HG02943 (cell line): Measurements from ENCODE around the gene TBX3.

ENCODE experiments used
- ATAC-seq: cut with Tn5 transposase; IDR thresholded peaks from one replicate; pipeline ENCODE4 v1.9.1; 2021; ENCODE audit warnings: mild to moderate bottlenecking, low read depth, moderate library complexity; ENCODE audit not compliant: unreplicated experiment

Gene TBX3

DNA sequence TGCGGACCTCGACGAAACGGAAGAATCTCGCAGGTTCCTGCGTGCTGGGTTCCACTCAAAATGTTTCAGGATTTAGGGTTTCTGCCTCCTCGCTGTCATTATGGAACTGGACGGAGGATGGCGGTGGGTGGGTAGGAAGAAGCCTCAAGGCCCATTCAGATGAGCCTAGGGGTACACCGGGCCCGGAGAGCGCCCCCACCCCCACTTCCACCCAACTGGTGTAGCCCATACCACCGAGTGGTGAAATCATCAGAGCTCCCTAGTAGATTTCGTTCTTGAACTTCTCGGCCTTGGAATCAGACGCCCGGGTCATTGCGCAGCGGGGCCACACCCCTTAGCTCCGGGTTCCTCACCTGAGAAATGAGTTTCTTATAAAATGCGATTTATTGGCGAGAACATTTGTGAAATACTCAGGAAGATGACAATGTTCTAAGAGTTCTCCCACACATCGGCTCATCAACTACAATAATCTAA, 13.3 kb upstream of the TBX3 start:
- ATAC-seq = no peak

DNA sequence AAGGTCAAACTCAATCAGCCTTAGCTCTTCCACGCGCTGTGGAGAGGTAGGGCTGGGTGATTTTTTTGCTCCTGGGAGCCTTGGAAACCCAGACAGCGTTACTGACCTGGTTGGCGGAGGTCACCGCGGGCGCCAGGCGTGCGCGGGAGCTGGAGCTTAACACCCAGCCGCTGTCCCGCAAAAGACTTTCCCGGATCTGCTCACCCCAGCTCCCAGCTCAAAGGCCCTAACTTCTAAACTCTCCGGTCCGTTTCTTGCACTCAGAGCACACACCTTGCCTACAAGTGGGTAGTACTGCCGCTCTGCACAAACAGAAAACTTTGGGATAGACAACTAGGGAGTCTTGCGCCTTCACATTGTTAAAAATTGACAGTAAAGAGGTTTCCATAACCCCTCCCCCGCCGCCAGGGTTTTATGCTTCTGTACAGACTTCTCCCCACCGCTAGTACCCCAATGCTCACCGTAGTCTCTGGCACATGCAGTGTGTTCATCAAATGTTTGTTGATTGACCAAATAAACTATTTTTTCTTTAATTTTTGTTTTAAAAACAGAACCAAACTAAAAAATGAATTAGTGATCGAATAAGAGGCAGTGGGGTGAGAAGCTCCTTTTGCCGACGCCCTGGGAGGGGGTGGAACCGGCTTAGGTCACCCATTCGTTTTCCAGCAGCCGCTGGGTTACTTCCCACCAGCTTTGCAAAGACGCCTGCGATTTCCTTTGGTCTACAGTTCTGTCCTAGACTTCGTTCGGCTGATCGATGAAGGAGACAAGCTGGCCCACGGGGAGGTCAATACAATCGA, 12.7 kb upstream of the TBX3 start:
- ATAC-seq = no peak

DNA sequence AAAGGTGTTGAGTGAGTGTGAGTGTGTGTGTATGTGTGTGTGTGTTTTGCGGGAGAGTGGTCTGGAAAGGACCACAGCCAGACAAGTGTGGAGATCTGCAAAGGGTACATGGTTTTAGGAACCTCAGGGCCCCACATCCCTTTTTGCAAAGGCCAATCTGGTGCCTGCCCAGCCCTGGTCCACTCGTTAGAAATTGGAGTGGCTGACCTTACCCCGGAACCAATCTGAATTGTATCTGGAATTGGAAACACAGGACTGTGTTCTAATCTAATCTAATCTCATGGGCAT, 11.3 kb upstream of the TBX3 start:
- ATAC-seq = no peak

DNA sequence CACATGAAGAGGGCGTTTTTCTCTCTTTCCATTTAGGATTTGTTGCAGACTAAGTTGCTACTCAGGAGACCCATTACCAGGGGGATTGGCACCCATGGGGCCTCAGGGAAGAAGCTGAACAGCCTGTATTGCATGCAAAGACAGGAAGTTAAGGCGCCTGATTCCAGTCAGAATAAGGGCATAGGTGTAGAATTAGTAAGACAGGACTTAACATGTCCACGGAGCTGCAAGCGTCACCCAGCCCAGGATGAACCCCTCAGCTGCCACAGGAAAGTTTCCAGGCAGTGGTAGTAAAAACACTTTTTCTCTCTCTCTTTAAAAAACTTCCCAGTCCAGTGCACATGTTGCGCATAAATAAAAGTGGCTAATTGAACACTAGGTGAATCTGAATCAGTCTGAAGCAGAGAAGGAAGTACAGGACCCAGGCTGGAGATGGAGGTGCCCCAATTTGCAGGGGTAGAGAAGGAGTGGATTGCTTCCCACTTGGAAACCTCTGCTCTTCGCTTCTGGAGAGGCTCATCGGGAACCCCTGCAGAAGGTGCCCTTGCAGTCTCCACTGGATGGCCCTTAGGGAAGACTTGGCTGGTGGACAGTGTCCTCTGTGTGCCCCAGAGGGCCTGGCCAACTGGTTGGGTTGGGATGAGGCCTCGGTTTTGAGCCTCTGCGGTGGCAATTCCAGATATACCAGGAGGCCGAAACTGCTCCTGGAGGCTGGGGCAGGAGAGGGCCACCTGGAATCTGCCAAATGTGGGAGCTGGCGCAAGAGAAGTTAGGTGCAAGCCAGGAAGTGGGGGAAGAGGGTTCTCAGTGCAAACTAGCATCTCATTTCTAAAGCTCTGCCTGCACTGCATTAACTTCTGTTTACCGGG, 10.7 kb upstream of the TBX3 start:
- ATAC-seq = no peak

DNA sequence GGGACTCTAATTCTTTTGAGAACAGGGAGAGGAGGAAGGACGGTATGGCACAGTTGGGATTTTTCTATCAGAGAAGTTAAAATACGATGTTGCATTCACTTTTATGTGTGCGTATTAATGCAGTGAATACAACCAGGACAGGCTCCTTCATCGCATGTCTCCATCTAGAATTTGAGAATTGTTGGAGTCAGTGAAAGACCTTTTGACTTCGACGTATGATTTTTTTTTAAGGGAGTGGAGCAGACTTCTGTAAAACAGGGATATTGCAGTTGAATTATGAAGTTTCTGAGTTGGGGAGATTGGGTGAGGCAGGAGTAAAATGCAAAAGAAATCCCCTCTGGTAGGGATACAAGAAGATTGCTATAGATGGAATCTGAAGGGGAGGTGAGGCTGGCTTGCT, 9.6 kb upstream of the TBX3 start:
- ATAC-seq = no peak

DNA sequence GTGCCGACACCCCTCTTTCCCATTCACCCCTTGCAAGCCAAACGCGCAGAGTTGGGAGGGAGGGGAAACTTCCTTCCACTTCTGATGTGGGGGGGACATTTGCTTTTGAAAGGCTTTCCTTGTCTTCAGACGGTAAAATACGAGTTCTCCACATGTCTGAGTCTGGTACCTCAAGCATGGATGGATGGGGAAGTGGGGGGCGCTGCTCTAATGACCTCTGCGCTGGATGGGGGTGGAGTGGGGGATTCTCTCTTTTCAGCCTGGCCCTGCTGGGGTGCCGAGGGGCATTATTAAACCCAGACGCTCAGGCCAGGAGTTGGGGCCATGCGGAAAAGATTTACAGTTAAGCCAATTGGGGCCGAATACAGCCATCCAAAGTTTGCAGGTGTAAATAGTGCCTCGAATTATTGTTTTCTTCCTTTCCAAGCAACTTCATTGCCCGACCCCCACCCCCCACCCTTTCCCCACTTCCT, 9.1 kb upstream of the TBX3 start:
- ATAC-seq = no peak

DNA sequence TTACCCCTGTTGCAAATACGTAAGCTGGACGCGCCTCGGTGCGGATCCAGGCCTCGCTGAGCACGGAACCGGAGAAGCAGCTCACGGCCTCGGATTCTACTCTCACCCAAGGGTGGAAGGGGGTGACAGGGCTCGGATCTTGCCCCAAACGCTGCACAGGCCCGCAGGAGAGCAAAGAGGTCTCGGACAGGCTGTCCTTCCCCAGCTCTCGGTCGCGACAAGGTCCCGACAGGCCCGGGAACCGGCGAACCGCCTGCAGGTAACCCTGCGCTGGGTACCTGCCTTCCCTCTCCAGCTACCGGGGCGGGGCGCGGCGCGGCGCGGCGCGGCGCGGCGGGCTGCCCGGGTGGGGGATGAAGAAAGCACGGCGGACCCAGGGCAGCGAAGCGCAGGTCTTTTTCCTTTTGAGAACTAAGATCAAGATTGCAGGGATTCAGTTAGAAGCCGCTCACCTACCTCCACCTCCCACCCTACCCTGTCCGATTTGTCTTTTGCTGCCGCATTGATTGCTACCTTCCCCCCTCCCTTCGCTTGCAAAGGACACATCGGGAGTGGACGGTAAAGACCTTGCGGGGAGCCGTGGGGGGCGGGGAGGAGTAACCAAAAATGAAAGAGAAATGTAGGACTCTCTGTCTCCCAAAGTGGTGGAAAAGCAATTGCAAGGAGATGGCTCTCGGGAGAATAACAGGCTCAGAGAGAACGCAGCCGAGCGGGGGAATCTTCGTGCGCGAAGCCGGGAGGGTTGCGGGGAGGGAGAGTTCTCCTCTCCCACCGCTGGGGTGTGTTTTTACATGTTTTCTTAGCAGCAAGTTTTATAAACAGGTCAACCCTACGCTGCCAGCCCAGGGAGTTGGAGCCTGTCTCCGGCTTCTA, 8.4 kb upstream of the TBX3 start:
- no peak for ATAC-seq

DNA sequence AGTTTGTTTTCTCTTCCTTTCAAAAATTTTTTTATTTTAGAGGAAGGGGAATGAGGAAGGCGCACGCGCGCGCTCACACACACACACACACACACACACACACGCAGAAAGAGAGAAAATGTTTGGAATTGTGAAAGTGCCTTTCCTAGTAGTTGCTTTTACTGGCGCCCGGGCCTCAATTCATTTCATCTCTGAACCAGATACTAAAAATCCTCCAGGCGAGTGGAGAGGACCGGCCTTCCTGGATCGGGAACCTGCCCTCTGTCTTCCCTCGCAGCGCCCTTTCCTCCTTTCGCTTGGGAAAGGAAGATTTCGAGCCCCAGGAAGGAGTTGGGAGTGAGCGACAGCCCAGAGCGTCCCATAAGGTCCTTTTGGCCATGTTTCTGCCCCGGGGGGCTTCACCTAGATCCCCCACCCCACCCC, 7.8 kb upstream of the TBX3 start:
- ATAC-seq = no peak

DNA sequence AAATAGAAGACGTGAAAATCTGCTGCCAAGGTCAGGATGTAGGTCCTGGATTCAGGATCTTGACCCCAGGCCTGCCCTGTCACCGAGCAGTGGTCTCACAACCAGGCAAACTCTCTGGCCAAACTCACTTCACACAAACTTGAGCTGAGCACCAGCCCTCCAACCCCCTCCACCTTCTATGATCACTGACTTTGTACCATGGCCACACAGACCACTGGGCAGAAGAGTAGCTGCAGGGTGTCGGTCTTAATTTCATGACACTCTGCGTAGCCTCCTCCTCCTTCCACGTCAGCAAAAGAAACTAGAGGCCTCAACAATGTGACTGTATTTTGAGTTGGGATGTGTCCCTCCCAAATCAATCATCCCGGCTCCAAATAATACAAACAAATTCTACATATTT, 7.2 kb upstream of the TBX3 start:
- no peak for ATAC-seq

DNA sequence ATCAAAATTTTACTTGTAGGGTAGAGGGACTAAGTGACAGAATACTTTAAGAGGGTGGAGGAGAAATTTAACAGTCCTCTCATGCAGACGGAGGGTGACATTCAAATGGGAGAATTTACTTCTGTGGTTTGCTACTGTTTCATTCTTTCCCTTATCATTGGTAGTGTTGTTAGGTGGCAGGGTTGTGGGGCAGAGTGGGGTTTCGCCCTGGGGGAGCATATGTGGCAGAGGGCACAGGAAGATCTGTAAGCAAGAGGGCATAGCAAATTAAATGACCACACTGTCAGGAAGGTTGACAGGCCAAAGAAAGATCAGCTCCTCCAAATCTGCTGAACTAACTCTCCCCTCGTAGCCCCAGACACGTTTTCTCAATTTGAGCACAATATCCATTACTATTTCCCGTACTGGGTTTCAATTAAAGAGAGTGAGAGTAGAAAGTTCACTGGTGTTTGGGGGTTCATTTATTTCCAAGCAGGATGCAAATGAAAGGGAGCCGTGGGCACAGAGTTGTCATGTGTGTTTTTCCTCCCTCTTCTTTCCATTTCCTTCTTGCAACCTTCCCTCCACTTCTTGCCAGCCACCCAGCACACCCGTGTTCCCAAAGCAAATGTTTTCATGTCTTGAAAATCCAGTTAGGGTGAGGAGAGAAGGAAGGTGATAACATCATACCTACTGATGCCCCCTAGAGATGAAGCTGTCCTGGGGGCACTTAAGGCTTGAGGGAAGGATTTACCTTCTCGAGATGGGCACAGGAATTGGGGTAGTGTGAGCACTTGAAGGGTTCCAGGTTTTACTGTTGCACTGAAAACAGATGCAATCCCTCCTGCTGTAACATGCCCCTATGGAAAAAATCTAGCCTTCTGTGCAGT, 6.5 kb upstream of the TBX3 start:
- ATAC-seq = no peak

DNA sequence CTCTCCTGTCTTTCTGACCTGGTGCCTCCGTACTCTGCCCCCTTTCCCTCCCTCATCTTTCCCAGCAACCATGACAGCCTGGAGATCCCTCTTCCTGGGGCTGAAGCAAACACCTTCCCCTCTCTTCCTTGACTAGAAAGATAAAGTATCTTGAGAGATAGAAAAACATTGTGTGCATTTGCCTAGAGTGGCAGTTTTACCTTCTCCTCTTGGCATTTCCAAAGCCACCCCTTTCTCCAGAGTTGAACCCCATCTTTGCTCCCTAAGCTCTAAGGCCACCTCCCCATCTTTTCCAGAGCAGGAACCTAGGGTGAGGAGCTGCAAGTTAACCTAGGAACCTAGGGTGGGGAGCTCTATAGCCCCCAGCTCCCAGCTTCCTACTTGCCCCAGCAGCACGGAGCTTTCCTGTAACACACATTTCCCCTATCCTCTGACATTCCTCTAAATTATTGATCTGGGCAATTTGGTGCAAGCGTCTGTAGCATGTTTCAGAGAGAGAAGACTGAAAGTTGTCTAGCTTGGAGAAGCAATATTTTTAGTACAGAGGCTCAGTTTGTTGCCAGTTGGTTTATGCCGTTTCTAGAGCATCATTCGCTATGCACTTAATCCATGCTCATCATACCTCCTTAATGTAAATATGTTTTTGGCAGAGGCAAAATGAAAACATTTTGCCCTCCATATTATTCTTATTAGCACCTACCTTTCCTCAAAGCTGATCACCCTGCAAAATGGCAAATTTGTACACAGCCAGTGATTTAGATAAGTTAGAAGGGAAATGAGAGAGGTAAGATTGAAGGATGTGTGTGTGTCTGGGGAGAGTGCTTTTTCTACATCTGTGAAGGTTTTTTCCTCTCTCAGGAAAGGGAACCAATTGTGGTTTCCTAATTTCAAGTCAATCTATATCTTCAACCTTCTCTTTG, 5.4 kb upstream of the TBX3 start:
- no peak for ATAC-seq

DNA sequence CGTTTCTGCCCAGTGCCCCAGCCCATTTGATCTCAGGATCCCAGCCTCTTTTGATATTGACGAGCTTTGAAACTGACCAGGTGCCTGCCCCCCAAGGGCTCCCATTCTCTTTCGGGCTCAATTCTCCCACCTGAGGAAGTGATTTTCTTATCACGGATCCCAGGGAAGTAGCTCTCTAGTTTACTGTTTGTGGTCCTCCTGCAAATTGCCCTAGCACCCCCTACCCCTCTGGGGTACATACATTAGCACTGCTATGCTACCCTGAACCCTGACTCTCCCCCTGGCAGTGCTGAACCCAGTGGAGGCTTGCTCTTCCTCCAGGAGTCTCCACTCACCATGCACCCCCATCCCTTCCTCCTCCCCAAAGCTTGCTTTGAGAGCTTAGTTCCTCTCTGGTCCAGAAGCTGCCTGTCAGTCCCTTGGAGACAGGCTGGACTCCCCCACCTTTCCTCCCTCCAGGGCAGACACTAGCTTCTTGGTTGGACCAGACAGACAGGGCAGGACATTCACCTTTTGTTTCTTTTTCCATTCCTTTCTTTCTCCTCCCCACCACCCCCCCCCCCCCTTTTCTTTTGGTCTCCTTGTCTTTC, 4.4 kb upstream of the TBX3 start:
- ATAC-seq = no peak

DNA sequence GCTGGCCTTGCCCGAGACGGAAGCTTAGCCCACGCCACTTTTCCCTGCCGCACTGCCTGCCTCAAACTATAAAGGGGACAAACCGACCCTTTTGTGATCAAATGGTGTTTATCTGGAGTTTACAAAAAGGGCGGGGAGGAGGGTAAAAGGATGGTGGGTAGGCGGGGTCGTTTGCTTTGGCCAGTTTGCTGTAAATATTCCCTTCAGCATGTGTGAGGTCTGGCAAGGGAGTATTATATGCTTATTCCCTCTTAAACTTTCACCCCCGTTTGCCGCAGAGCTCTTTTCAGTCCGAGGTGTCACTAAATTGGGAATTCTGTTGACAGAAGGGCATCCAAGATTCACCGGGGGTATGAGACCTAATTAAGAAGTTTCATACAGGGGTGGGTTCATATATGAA, 3.8 kb upstream of the TBX3 start:
- ATAC-seq = no peak

DNA sequence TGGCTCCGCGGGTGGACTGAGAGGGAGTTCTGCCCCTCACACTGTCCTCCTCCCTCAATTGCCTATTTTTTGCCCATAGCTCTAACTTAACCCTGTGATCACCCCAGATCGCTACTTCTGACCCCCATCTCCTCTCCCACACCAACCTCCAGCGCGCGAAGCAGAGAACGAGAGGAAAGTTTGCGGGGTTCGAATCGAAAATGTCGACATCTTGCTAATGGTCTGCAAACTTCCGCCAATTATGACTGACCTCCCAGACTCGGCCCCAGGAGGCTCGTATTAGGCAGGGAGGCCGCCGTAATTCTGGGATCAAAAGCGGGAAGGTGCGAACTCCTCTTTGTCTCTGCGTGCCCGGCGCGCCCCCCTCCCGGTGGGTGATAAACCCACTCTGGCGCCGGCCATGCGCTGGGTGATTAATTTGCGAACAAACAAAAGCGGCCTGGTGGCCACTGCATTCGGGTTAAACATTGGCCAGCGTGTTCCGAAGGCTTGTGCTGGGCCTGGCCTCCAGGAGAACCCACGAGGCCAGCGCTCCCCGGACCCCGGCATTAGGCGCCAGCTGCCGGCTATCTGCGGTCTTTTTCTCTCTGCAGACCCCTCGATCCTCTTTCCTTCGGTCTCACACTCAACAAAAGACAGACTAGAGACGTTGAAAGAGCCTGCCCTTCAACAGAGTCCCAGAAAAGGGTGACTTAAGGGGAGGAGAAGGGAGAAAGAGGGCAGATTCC, 3.0 kb upstream of the TBX3 start:
- ATAC-seq = no peak

DNA sequence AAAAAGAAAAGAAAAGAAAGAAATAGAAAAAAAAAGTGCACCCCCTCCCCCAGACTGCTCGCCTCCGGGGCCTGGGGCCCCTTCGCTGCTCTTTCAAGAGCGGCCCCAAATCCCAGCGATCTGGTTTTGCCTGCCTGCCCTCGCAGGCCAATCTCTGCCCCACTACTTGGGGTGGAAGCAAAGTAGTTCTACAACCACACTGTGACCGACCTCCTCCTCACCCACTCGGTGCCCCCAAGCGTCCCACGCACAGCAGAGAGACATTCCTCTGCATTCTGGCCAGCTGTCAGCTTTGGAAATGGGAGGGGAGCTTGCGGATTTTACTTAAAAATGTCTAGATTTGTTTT, 2.4 kb upstream of the TBX3 start:
- ATAC-seq = no peak

DNA sequence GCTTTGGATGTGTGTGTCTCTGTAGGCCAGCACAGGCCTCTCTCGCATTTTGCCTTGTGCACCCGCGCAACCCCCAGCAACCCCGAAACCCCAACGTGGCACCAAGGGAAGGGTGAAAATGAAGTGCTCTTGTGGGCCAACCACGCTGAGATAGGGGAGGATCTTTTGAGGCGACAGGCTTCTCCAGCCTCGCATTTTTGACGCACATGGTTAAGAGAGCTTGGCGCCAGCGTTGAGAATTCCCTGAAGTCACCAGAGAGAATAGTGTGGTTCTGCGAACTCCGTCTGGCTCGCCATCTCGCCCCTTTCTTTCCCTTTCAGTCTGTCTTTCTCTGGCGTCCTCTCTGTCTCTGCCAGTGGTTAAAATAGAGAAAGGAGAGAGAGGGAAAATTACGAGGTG, 1.9 kb upstream of the TBX3 start:
- no peak for ATAC-seq

DNA sequence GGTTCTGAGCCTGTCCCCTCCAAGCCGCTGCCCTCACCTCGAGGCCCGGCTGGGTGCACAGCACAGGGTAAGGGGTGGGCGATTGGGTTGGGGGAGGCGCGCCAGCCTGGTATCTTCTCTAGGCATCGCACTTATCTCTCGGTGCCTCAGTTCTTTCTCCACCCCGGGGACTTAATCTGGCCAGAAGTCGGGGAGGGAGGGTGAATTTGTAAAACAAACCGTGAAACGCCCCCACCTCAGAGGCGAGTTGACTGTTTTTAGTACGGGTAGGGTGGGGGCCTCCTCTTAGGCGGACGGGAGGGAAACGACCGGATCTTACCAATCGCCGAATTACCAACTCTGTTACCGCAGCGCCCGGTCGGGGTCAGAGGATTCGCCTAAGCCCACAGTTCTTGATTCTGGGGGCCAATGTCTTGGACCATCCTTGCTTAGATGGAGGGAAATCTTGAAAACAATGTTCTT, 1.4 kb upstream of the TBX3 start:
- ATAC-seq = no peak

DNA sequence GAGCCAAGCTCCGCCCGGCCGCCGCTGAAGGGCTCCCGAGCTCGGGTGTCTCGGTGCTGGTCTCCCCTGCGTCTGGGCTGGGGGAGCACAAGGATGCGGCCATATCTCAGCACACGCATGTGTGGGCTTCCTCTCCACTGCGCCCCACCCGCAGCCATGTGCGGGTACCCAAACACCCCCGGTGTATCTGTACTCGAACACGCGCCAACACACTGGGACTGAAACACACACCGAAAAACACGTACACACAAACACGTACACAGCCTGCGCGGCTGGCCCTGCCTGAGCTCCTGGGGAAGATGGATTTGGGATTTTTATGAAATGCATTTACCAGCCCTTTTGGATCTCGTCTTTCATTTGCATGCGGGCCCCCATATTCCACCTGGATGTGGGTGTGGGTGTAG, 897 bp upstream of the TBX3 start:
- ATAC-seq = no peak
